K562 (cell line): ENCODE measurements around the gene CLCN4. TPM values are rescaled to one million over a fixed set of nuclear protein-coding genes. Genes with fewer than 3 reads are reported as not detected.

Experiments used
- ARID4B ChIP-seq: sonication (generic); formaldehyde crosslinking; IDR thresholded peaks from 2 replicates; pipeline ENCODE4 v1.8.0; 2022; ENCODE audit warnings: mild to moderate bottlenecking, missing genetic modification reagents
- CHD2 ChIP-seq: IDR thresholded peaks from 2 replicates; pipeline ENCODE4 v1.6.1; 2011; ENCODE audit warnings: low read depth, low read length
- CREM ChIP-seq: IDR thresholded peaks from 2 replicates; pipeline ENCODE4 v1.6.1; 2014; ENCODE audit warnings: antibody characterized with exemption, low read depth
- CXXC5 ChIP-seq: fragments of 250-450 bp; sonication (Bioruptor Pico); IDR thresholded peaks from 2 replicates; pipeline ENCODE4 v1.8.0; 2022; ENCODE audit warnings: inconsistent platforms, mild to moderate bottlenecking, moderate library complexity
- FUS ChIP-seq: fragments of 200-400 bp; formaldehyde crosslinking; optimal IDR thresholded peaks from 2 replicates; pipeline ENCODE3; 2017; ENCODE audit warnings: low read depth, low read length
- HINFP ChIP-seq: fragments of 450-650 bp; conservative IDR thresholded peaks from 2 replicates; pipeline ENCODE4 v1.6.1; 2016; ENCODE audit warnings: missing genetic modification characterization, low read depth, mild to moderate bottlenecking, control low read depth, missing compliant biosample characterization
- JUND ChIP-seq, 2 experiments: IDR thresholded peaks; 2 replicates in 1 of 2; 3 replicates in 1 of 2; pipeline ENCODE4 v1.6.1; 2011; ENCODE audit warnings: borderline replicate concordance in 2 of 2, low read depth in 2 of 2, low read length in 2 of 2, improper control_type of control experiment in 1 of 2, missing biosample characterization in 1 of 2, missing genetic modification characterization in 1 of 2, missing genetic modification reagents in 1 of 2
- MYC ChIP-seq, 2 experiments: fragments of 250-450 bp in 1 of 2; sonication (Bioruptor Pico) in 1 of 2; IDR thresholded peaks; 2 replicates each; pipeline versions ENCODE4 v1.5.1 to v1.6.1; 2012 to 2021; ENCODE audit warnings: low read depth in 2 of 2, borderline replicate concordance in 1 of 2, improper control_type of control experiment in 1 of 2, low read length in 1 of 2, mild to moderate bottlenecking in 1 of 2, moderate library complexity in 1 of 2
- POLR2A ChIP-seq: fragments of 450-650 bp; conservative IDR thresholded peaks from 2 replicates; pipeline ENCODE4 v1.6.1; 2016
- RUNX1 ChIP-seq: sonication (generic); IDR thresholded peaks from 2 replicates; pipeline ENCODE4 v1.6.1; 2016; ENCODE audit warnings: antibody characterized with exemption, low read depth
- SMARCA4 ChIP-seq: fragments of 450-650 bp; IDR thresholded peaks from 2 replicates; pipeline ENCODE4 v1.6.1; 2016
- TCFL5 ChIP-seq: fragments of 250-450 bp; sonication (Bioruptor Pico); conservative IDR thresholded peaks from 2 replicates; pipeline ENCODE4 v1.6.1; 2021; ENCODE audit warnings: mild to moderate bottlenecking, moderate library complexity, matching md5 sums
- YY1 ChIP-seq, 3 experiments: IDR thresholded peaks; 2 replicates each; pipeline ENCODE4 v1.6.1; 2011; ENCODE audit warnings: low read length in 2 of 3, mild to moderate bottlenecking in 2 of 3, moderate library complexity in 2 of 3, borderline replicate concordance in 1 of 3, control low read depth in 1 of 3, low read depth in 1 of 3; ENCODE audit not compliant: insufficient read depth in 3 of 3, insufficient replicate concordance in 2 of 3, control insufficient read depth in 1 of 3, insufficient read length in 1 of 3; ENCODE audit errors: extremely low read depth in 1 of 3
- ZNF197 ChIP-seq: fragments of 200-800 bp; sonication (Bioruptor generic); IDR thresholded peaks from 2 replicates; pipeline ENCODE4 v1.6.1; 2016; ENCODE audit warnings: low read depth, missing genetic modification characterization, missing compliant biosample characterization
- ZNF212 ChIP-seq: fragments of 450-650 bp; formaldehyde crosslinking; IDR thresholded peaks from 2 replicates; pipeline ENCODE4 v1.4.0; 2020; ENCODE audit warnings: mild to moderate bottlenecking
- ZNF316 ChIP-seq: fragments of 450-650 bp; IDR thresholded peaks from 2 replicates; pipeline ENCODE4 v1.6.1; 2016
- polyA plus RNA-seq, 8 experiments: library from polyadenylated mRNA; depleted of rRNA in 4 of 8; stranded (reverse) in 5 of 8; unstranded in 3 of 8; fragments of >200 nt; fragmentation: Nextera tagmentation in 2 of 8; fragmentation: Illumina TruSeq in 1 of 8; extraction: Ambion mirVana in 2 of 8; extraction: Trizol in 1 of 8; gene quantifications; 2 replicates each; pipeline versions ENCODE4 v1.2.1 to v1.2.3, GENCODE V29; 2011 to 2014; ENCODE audit warnings: inconsistent platforms in 1 of 8, missing spikeins in 1 of 8
- total RNA-seq, 7 experiments: library from RNA; depleted of rRNA in 6 of 7; stranded (reverse); fragments of >200 nt in 6 of 7; fragmentation: Illumina TruSeq in 2 of 7; extraction: Trizol in 2 of 7; gene quantifications; 2 replicates each; pipeline versions ENCODE4 v1.2.1 to v1.2.3, GENCODE V29; 2011 to 2021; ENCODE audit warnings: low replicate concordance in 1 of 7
- TF ChIP-seq, protein P1 (sequence below): fragments of 450-650 bp; formaldehyde crosslinking; IDR thresholded peaks from 2 replicates; pipeline ENCODE4 v1.4.0; 2020; ENCODE audit warnings: mild to moderate bottlenecking, moderate library complexity
- TF ChIP-seq, protein P2 (sequence below): fragments of 250-450 bp; sonication (Bioruptor Pico); IDR thresholded peaks from 2 replicates; pipeline ENCODE4 v1.5.0; 2020; ENCODE audit warnings: mild to moderate bottlenecking

CLCN4 gene
- total and polyA plus RNA-seq, 9 of the 15 experiments (the other 6 are each of a cell fraction or from before 2014, with no cell fraction given): 0.03 to 0.24 (median 0.10) TPM; not detected in 1

GRCh38 chrX:10166248-10166716, 9.5 kb downstream of the CLCN4 start (continued):
- TF ChIP-seq TCFL5 (CRISPR knock-in tag): no peak
- no peak for TF ChIP-seq SMARCA4
- no peak for TF ChIP-seq CHD2
- no peak for TF ChIP-seq ZNF316
- TF ChIP-seq YY1 (IDR thresholded peaks at IDR 0.05; ENCODE audit: borderline replicate concordance in 1 of 3, control insufficient read depth in 1 of 3, extremely low read depth in 1 of 3, insufficient read depth in 3 of 3, insufficient read length in 1 of 3, insufficient replicate concordance in 2 of 3, low read depth in 1 of 3, low read length in 2 of 3): no peak
- TF ChIP-seq CREM: no peak
- no peak for TF ChIP-seq ARID4B
- no peak for TF ChIP-seq FUS
- TF ChIP-seq RUNX1: no peak
- no peak for TF ChIP-seq POLR2A
- 0 out of 2 replicates have a peak, but pooled peaks have one; percentile 16 for TF ChIP-seq MYC (IDR thresholded peaks at IDR 0.05; ENCODE audit: low read depth, low read length)
- 0 out of 2 replicates have a peak, but pooled peaks have one; percentile 5 for TF ChIP-seq MYC (CRISPR knock-in tag; IDR thresholded peaks at IDR 0.05; ENCODE audit: borderline replicate concordance, low read depth)
- TF ChIP-seq JUND (IDR thresholded peaks at IDR 0.05; ENCODE audit: borderline replicate concordance, low read depth, low read length): no peak
- no peak for TF ChIP-seq JUND (tag; IDR thresholded peaks at IDR 0.05; ENCODE audit: borderline replicate concordance, low read depth, low read length)
- TF ChIP-seq HINFP (tag): no peak
- no peak for TF ChIP-seq ZNF212 (CRISPR knock-in tag)
- TF ChIP-seq, protein P1, sequence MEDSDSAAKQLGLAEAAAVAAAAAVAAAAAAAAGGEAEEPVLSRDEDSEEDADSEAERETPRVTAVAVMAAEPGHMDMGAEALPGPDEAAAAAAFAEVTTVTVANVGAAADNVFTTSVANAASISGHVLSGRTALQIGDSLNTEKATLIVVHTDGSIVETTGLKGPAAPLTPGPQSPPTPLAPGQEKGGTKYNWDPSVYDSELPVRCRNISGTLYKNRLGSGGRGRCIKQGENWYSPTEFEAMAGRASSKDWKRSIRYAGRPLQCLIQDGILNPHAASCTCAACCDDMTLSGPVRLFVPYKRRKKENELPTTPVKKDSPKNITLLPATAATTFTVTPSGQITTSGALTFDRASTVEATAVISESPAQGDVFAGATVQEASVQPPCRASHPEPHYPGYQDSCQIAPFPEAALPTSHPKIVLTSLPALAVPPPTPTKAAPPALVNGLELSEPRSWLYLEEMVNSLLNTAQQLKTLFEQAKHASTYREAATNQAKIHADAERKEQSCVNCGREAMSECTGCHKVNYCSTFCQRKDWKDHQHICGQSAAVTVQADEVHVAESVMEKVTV: no peak
- 0 out of 2 replicates have a peak, but pooled peaks have one; percentile 14 for TF ChIP-seq ZNF197 (CRISPR knock-in tag)
- TF ChIP-seq, protein P2, sequence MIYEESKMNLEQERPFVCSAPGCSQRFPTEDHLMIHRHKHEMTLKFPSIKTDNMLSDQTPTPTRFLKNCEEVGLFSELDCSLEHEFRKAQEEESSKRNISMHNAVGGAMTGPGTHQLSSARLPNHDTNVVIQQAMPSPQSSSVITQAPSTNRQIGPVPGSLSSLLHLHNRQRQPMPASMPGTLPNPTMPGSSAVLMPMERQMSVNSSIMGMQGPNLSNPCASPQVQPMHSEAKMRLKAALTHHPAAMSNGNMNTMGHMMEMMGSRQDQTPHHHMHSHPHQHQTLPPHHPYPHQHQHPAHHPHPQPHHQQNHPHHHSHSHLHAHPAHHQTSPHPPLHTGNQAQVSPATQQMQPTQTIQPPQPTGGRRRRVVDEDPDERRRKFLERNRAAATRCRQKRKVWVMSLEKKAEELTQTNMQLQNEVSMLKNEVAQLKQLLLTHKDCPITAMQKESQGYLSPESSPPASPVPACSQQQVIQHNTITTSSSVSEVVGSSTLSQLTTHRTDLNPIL (CRISPR knock-in tag): no peak
- TF ChIP-seq CXXC5 (CRISPR knock-in tag): peak; percentile 68
